Thoracic aorta (tissue), 2 donors: ENCODE measurements around the gene FAM193A. TPM values are rescaled to one million over a fixed set of nuclear protein-coding genes. Genes with fewer than 3 reads are reported as not detected.
A peak's percentile ranks its signal among the peaks of the same experiment; 100 is the strongest.
"Not testable (repeated sequence)": the region's sequence is repeated elsewhere in the genome, so short reads cannot be mapped to it uniquely, and the experiment has no call there.

Source experiments
- ATAC-seq: fragments of 150-250 bp; one replicate; pipeline ENCODE4 v1.8.0; 2017; ENCODE audit warnings: low read depth; ENCODE audit not compliant: insufficient number of reproducible peaks, low FRiP score
- DNase-seq: peaks from one replicate; pipeline ENCODE4 v3.0.0-alpha.2; 2020; ENCODE audit warnings: low spot score
- H3K27ac ChIP-seq, 2 donors: fragments of 200-600 bp; sonication (generic); 1 replicate in 1 of 2; 2 replicates in 1 of 2; pipeline ENCODE4 v1.5.1; 2016; ENCODE audit warnings: mild to moderate bottlenecking in 2 of 2, moderate library complexity in 2 of 2
- H3K27me3 ChIP-seq: fragments of 200-600 bp; sonication (generic); replicated peaks from 2 replicates; pipeline ENCODE4 v1.6.0; 2016; ENCODE audit warnings: mild to moderate bottlenecking; ENCODE audit not compliant: insufficient read depth
- H3K36me3 ChIP-seq: fragments of 200-600 bp; sonication (generic); one replicate; pipeline ENCODE4 v1.5.1; 2016
- H3K4me1 ChIP-seq, 2 donors: fragments of 200-600 bp; sonication (generic); 1 replicate in 1 of 2; 2 replicates in 1 of 2; pipeline versions ENCODE4 v1.5.1 to v1.6.0; 2016; ENCODE audit warnings: low read depth in 2 of 2, mild to moderate bottlenecking in 1 of 2; ENCODE audit not compliant: control insufficient read depth in 1 of 2
- H3K4me3 ChIP-seq: fragments of 200-600 bp; sonication (generic); 2 replicates; pipeline ENCODE4 v1.5.1; 2016; ENCODE audit warnings: mild to moderate bottlenecking
- H3K9me3 ChIP-seq: fragments of 200-600 bp; sonication (generic); 2 replicates; pipeline ENCODE4 v1.5.1; 2016
- CTCF ChIP-seq: fragments of 200-600 bp; sonication (generic); IDR thresholded peaks from one replicate; pipeline ENCODE4 v1.5.1; 2019; ENCODE audit warnings: antibody characterized with exemption
- total RNA-seq, 2 donors: library from RNA; depleted of rRNA; stranded (reverse); fragments of >200 nt; gene quantifications; one replicate each; pipeline versions ENCODE4 v1.1.0 to v1.2.3, GENCODE V29; 2016

FAM193A gene
- total RNA-seq, 2 donors from 2014 or later = 22.3 to 42.9 TPM

- DNase-seq (no peak), ATAC-seq (peak; percentile 37)
- Histone ChIP-seq H3K27ac (peak overlapping the region; percentile 77 to 91), H3K4me1 (peaks cover 13 to 35% of the 10 kb centered on the region in 2 donors), H3K4me3 (peak overlapping the region; percentile 97), H3K36me3 (no peaks in the 10 kb centered on the region), H3K9me3 (no peaks in the 10 kb centered on the region), H3K27me3 (no peaks in the 10 kb centered on the region)
- no peak for TF ChIP-seq CTCF
Observed at GRCh38 chr4:2537011-2537830, 774 bp downstream of the FAM193A start.

- ATAC-seq, H3K36me3 ChIP-seq, H3K9me3 ChIP-seq, H3K4me3 ChIP-seq, H3K27me3 ChIP-seq, H3K27ac ChIP-seq, DNase-seq: not testable (repeated sequence)
- H3K4me1 ChIP-seq = peaks cover 5 to 16% of the 10 kb centered on the region in 2 donors
Observed at GRCh38 chr4:2543580-2544191, 7.2 kb downstream of the FAM193A start.

- ATAC-seq = no peak
- no peak overlapping the region for H3K4me3 ChIP-seq
- H3K36me3 ChIP-seq = no peaks in the 10 kb centered on the region
- no peak overlapping the region for H3K27ac ChIP-seq
- H3K27me3 ChIP-seq = no peaks in the 10 kb centered on the region
- DNase-seq = no peak
- H3K9me3 ChIP-seq = no peaks in the 10 kb centered on the region
- peaks cover 0 to 7% of the 10 kb centered on the region in 2 donors for H3K4me1 ChIP-seq
- TF ChIP-seq CTCF = no peak
Observed at GRCh38 chr4:2545321-2546013, 9.0 kb downstream of the FAM193A start.

GRCh38 chr4:2546286-2546823, 9.9 kb downstream of the FAM193A start:
- Histone ChIP-seq H3K4me3 (no peak overlapping the region), H3K27ac (no peak overlapping the region), H3K4me1 (peaks cover 0 to 2% of the 10 kb centered on the region in 2 donors), H3K9me3 (no peaks in the 10 kb centered on the region), H3K36me3 (no peaks in the 10 kb centered on the region), H3K27me3 (no peaks in the 10 kb centered on the region)
- no peak for TF ChIP-seq CTCF
- no peak for ATAC-seq
- DNase-seq = no peak

GRCh38 chr4:2546961-2547691, 10.7 kb downstream of the FAM193A start:
- H3K9me3 ChIP-seq, H3K36me3 ChIP-seq, H3K27ac ChIP-seq, ATAC-seq, DNase-seq, H3K4me1 ChIP-seq, H3K4me3 ChIP-seq, H3K27me3 ChIP-seq: not testable (repeated sequence)
